Panc1 (cell line): ENCODE results near the gene GRM2. TPM values are rescaled to one million over a fixed set of nuclear protein-coding genes. Genes with fewer than 3 reads are reported as not detected.

Experiments used
- ATAC-seq: fragments of 200-7000 bp; cut with Tn5 transposase; 2 replicates; pipeline ENCODE4 v1.9.1; 2020; ENCODE audit warnings: mild to moderate bottlenecking, moderate library complexity
- BruUV-seq: library from RNA; stranded (reverse); fragments of 400-500 nt; replicated peaks from 2 replicates; lab custom pipeline; 2021; lab: Mats Ljungman, UMichigan
- CTCF ChIA-PET: fragments of 300-600 bp; sonication (Branson Sonifier 250); formaldehyde crosslinking; loops from one replicate; lab custom pipeline; 2022; ENCODE audit warnings: antibody characterized with exemption; lab: Charles Lee
- POLR2A ChIA-PET: fragments of 300-600 bp; sonication (Branson Sonifier 250); formaldehyde crosslinking; loops from one replicate; lab custom pipeline; 2022; ENCODE audit warnings: antibody characterized with exemption; lab: Charles Lee
- DNase-seq: peaks from one replicate; pipeline ENCODE4 v3.0.0-alpha.2; 2010; ENCODE audit warnings: low read depth, low spot score
- H3K27ac ChIP-seq: 2 replicates; pipeline ENCODE4 v1.5.1; 2011; ENCODE audit warnings: mild to moderate bottlenecking, low read length, inconsistent platforms
- H3K27me3 ChIP-seq: fragments of 200-500 bp; sonication (Bioruptor generic); 2 replicates; pipeline ENCODE4 v1.6.0; 2014; ENCODE audit warnings: low read length, inconsistent platforms; ENCODE audit not compliant: control insufficient read depth, insufficient read depth
- H3K36me3 ChIP-seq: fragments of 200-500 bp; sonication (Bioruptor generic); 2 replicates; pipeline ENCODE4 v1.5.1; 2014; ENCODE audit warnings: inconsistent platforms, mild to moderate bottlenecking, low read length, moderate library complexity; ENCODE audit not compliant: control insufficient read depth, insufficient read depth
- H3K4me1 ChIP-seq: 2 replicates; pipeline ENCODE4 v1.5.1; 2011; ENCODE audit warnings: inconsistent platforms, mild to moderate bottlenecking, low read length, moderate library complexity; ENCODE audit not compliant: control insufficient read depth, insufficient read depth
- H3K4me3 ChIP-seq, 2 experiments: 2 replicates each; pipeline ENCODE4 v1.5.1; 2011 to 2012; ENCODE audit warnings: low read depth in 2 of 2, low read length in 2 of 2, mild to moderate bottlenecking in 2 of 2, inconsistent platforms in 1 of 2, moderate library complexity in 1 of 2
- H3K9me3 ChIP-seq: fragments of 200-500 bp; sonication (Bioruptor generic); 2 replicates; pipeline ENCODE4 v1.5.1; 2014; ENCODE audit warnings: low read depth, mild to moderate bottlenecking, inconsistent platforms, low read length, moderate library complexity; ENCODE audit not compliant: control insufficient read depth, insufficient read depth
- POLR2AphosphoS5 ChIP-seq: IDR thresholded peaks from 2 replicates; pipeline ENCODE4 v1.6.1; 2012; ENCODE audit warnings: mild to moderate bottlenecking, low read depth, low read length, moderate library complexity
- SIN3A ChIP-seq: IDR thresholded peaks from 2 replicates; pipeline ENCODE4 v1.6.1; 2012; ENCODE audit warnings: low read depth, mild to moderate bottlenecking, low read length, moderate library complexity, borderline replicate concordance; ENCODE audit not compliant: insufficient read depth
- TCF7L2 ChIP-seq: IDR thresholded peaks from 2 replicates; pipeline ENCODE4 v1.6.1; 2011; ENCODE audit warnings: mild to moderate bottlenecking, low read depth, low read length, inconsistent platforms
- in situ Hi-C: cut with HindIII; loops from 2 replicates; pipeline ENCODE4 v1.10.0; 2016; ENCODE audit warnings: low sequenced_read_pairs, low pct_unique_long_range_greater_than_20kb
- intact Hi-C: fragments of 100-400 bp; cut with micrococcal nuclease; formaldehyde crosslinking; loops from one replicate; pipeline ENCODE4 v1.10.0; 2022; ENCODE audit not compliant: unreplicated experiment
- total RNA-seq: library from RNA; stranded (reverse); gene quantifications from one replicate; pipeline ENCODE4 v1.2.1, GENCODE V29; 2021; ENCODE audit not compliant: unreplicated experiment
- TF ChIP-seq, protein P1 (sequence below): fragments of 450-650 bp; IDR thresholded peaks from 2 replicates; pipeline ENCODE4 v1.5.1; 2017; ENCODE audit warnings: mild to moderate bottlenecking
- TF ChIP-seq, protein P2 (sequence below), 2 experiments: IDR thresholded peaks; 2 replicates each; pipeline ENCODE4 v1.6.1; 2011 to 2012; ENCODE audit warnings: low read depth in 2 of 2, control low read depth in 1 of 2, low read length in 1 of 2, mild to moderate bottlenecking in 1 of 2, moderate library complexity in 1 of 2; ENCODE audit not compliant: insufficient read depth in 1 of 2

The GRM2 gene
- total RNA-seq, 1 experiment from 2014 or later = 0.21 TPM

DNA sequence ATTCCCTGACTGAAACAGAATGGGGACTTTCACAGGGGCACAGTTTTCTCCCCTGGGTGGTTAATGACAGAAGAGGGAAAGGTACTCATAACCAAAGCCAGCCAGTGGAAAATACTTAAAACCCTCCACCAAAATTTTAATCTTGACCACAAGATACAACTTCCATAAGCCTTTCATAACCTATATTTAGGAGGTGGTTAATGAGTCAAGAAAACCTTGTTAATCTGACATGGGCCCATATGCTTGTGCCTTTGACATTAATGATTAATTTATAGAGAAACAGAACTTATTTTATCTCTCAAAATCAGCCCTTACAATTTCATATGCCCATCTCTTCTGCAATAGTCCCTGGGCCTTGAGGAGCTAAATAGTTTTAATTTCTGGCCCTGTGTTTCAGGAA is 41.0 kb downstream of the GRM2 start:
- H3K4me1 ChIP-seq = no peaks in the 10 kb centered on the region
- no TSS peak for BruUV-seq
- in situ Hi-C loops (no loop called here), intact Hi-C loops (no loop called here)
- H3K27me3 ChIP-seq = no peaks in the 10 kb centered on the region
- H3K9me3 ChIP-seq = no peaks in the 10 kb centered on the region
- no peak overlapping the region for H3K4me3 ChIP-seq
- ChIA-PET POLR2A (no interaction called here), CTCF (no interaction called here)
- no peak for DNase-seq
- no peaks in the 10 kb centered on the region for H3K36me3 ChIP-seq
- ATAC-seq = no peak
- TF ChIP-seq TCF7L2 = no peak
- TF ChIP-seq, protein P1, sequence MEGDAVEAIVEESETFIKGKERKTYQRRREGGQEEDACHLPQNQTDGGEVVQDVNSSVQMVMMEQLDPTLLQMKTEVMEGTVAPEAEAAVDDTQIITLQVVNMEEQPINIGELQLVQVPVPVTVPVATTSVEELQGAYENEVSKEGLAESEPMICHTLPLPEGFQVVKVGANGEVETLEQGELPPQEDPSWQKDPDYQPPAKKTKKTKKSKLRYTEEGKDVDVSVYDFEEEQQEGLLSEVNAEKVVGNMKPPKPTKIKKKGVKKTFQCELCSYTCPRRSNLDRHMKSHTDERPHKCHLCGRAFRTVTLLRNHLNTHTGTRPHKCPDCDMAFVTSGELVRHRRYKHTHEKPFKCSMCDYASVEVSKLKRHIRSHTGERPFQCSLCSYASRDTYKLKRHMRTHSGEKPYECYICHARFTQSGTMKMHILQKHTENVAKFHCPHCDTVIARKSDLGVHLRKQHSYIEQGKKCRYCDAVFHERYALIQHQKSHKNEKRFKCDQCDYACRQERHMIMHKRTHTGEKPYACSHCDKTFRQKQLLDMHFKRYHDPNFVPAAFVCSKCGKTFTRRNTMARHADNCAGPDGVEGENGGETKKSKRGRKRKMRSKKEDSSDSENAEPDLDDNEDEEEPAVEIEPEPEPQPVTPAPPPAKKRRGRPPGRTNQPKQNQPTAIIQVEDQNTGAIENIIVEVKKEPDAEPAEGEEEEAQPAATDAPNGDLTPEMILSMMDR = no peak
- no peak for TF ChIP-seq SIN3A
- no peak for TF ChIP-seq POLR2AphosphoS5
- TF ChIP-seq, protein P2, sequence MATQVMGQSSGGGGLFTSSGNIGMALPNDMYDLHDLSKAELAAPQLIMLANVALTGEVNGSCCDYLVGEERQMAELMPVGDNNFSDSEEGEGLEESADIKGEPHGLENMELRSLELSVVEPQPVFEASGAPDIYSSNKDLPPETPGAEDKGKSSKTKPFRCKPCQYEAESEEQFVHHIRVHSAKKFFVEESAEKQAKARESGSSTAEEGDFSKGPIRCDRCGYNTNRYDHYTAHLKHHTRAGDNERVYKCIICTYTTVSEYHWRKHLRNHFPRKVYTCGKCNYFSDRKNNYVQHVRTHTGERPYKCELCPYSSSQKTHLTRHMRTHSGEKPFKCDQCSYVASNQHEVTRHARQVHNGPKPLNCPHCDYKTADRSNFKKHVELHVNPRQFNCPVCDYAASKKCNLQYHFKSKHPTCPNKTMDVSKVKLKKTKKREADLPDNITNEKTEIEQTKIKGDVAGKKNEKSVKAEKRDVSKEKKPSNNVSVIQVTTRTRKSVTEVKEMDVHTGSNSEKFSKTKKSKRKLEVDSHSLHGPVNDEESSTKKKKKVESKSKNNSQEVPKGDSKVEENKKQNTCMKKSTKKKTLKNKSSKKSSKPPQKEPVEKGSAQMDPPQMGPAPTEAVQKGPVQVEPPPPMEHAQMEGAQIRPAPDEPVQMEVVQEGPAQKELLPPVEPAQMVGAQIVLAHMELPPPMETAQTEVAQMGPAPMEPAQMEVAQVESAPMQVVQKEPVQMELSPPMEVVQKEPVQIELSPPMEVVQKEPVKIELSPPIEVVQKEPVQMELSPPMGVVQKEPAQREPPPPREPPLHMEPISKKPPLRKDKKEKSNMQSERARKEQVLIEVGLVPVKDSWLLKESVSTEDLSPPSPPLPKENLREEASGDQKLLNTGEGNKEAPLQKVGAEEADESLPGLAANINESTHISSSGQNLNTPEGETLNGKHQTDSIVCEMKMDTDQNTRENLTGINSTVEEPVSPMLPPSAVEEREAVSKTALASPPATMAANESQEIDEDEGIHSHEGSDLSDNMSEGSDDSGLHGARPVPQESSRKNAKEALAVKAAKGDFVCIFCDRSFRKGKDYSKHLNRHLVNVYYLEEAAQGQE (IDR thresholded peaks at IDR 0.05; ENCODE audit: insufficient read depth in 1 of 2, low read depth in 2 of 2, low read length in 1 of 2) = no peak
- no peak overlapping the region for H3K27ac ChIP-seq

DNA sequence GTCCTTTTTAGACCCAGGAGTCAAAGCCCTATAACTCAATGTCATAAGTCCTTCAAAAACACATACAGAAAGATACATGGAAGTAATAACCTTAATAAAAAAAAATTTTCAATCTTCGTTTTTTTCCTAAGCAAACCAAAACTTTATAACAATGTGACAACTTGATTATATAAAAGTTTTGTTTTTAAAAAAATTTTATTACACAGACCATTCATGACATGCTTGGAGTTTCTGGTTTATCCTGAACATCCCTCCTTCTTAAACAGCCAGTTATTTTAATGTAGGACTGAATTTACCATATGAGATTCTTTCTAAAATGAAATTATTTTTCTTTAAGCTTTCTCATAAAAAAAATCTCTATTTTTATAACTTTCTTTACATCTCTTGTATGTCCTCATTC is 41.5 kb downstream of the GRM2 start:
- CTCF ChIA-PET = no interaction called here
- Histone ChIP-seq H3K4me3 (no peak overlapping the region), H3K4me1 (no peaks in the 10 kb centered on the region), H3K36me3 (no peaks in the 10 kb centered on the region), H3K27ac (no peak overlapping the region), H3K9me3 (no peaks in the 10 kb centered on the region), H3K27me3 (no peaks in the 10 kb centered on the region)
- no peak for DNase-seq
- no peak for ATAC-seq
- intact Hi-C loops = no loop called here
- POLR2A ChIA-PET = no interaction called here
- BruUV-seq = no TSS peak
- in situ Hi-C loops = no loop called here
- TF ChIP-seq SIN3A = no peak
- TF ChIP-seq, protein P2 (IDR thresholded peaks at IDR 0.05; ENCODE audit: insufficient read depth in 1 of 2, low read depth in 2 of 2, low read length in 1 of 2) = no peak
- no peak for TF ChIP-seq TCF7L2
- TF ChIP-seq POLR2AphosphoS5 = no peak
- TF ChIP-seq, protein P1 = no peak
